Measurements from ENCODE around the gene KIT.
A peak's percentile ranks its signal among the peaks of the same experiment; 100 is the strongest.

The KIT gene

GRCh38 chr4:54661169-54661568 lies 3.4 kb downstream of the KIT start:
- no peak for DNase-seq

GRCh38 chr4:54661686-54662085 lies 3.9 kb downstream of the KIT start:
- no peak for DNase-seq

- no peak for DNase-seq
Measured at GRCh38 chr4:54662123-54662522, 4.4 kb downstream of the KIT start.

- no peak for DNase-seq
Measured at GRCh38 chr4:54662901-54663585, 5.3 kb downstream of the KIT start.

GRCh38 chr4:54664400-54664799 lies 6.6 kb downstream of the KIT start:
- DNase-seq = no peak

- DNase-seq = no peak
Measured at GRCh38 chr4:54668014-54668611, 10.4 kb downstream of the KIT start.

- no peak for DNase-seq
Measured at GRCh38 chr4:54669831-54670230, 12.1 kb downstream of the KIT start.

- DNase-seq = no peak
Measured at GRCh38 chr4:54675721-54676461, 18.1 kb downstream of the KIT start.

- DNase-seq = no peak
Measured at GRCh38 chr4:54676658-54677057, 18.9 kb downstream of the KIT start.

- DNase-seq = no peak
Measured at GRCh38 chr4:54677416-54677815, 19.7 kb downstream of the KIT start.

- DNase-seq = no peak
Measured at GRCh38 chr4:54677853-54678650, 20.3 kb downstream of the KIT start.

- DNase-seq = no peak
Measured at GRCh38 chr4:54678826-54679225, 21.1 kb downstream of the KIT start.

- DNase-seq = no peak
Measured at GRCh38 chr4:54679813-54680212, 22.1 kb downstream of the KIT start.

GRCh38 chr4:54683616-54684346 lies 26.0 kb downstream of the KIT start:
- DNase-seq = no peak

GRCh38 chr4:54685810-54686209 lies 28.1 kb downstream of the KIT start:
- DNase-seq = no peak

- peak; percentile 29 for DNase-seq
Measured at GRCh38 chr4:54687887-54688841, 30.4 kb downstream of the KIT start.

GRCh38 chr4:54695337-54695736 lies 37.6 kb downstream of the KIT start:
- DNase-seq = no peak

GRCh38 chr4:54695788-54696187 lies 38.0 kb downstream of the KIT start:
- no peak for DNase-seq

GRCh38 chr4:54696649-54697048 lies 38.9 kb downstream of the KIT start:
- DNase-seq = no peak

- no peak for DNase-seq
Measured at GRCh38 chr4:54700986-54701385, 43.2 kb downstream of the KIT start.

GRCh38 chr4:54703182-54703581 lies 45.4 kb downstream of the KIT start:
- no peak for DNase-seq
